Endothelial cell (in vitro differentiated cells): ENCODE measurements around the gene TAF1. TPM values are rescaled to one million over a fixed set of nuclear protein-coding genes. Genes with fewer than 3 reads are reported as not detected.
"Not testable (repeated sequence)": the region's sequence is repeated elsewhere in the genome, so short reads cannot be mapped to it uniquely, and the experiment has no call there.

Source experiments
- DNase-seq: peaks from one replicate; pipeline ENCODE4 v3.0.0; 2021; ENCODE audit warnings: low spot score
- H3K27ac Mint-ChIP-seq: one replicate; pipeline ENCODE4 v1.8.0; 2021; ENCODE audit warnings: mixed read lengths, inconsistent platforms; ENCODE audit not compliant: unreplicated experiment
- H3K27me3 Mint-ChIP-seq: one replicate; pipeline ENCODE4 v1.8.0; 2021; ENCODE audit warnings: mild to moderate bottlenecking, moderate library complexity, mixed read lengths, inconsistent platforms; ENCODE audit not compliant: unreplicated experiment
- H3K36me3 Mint-ChIP-seq: one replicate; pipeline ENCODE4 v1.8.0; 2021; ENCODE audit warnings: mild to moderate bottlenecking, low read depth, mixed read lengths, inconsistent platforms; ENCODE audit not compliant: unreplicated experiment
- H3K4me1 Mint-ChIP-seq: one replicate; pipeline ENCODE4 v1.8.0; 2021; ENCODE audit warnings: mild to moderate bottlenecking, mixed read lengths, inconsistent platforms; ENCODE audit not compliant: unreplicated experiment
- H3K4me3 Mint-ChIP-seq: one replicate; pipeline ENCODE4 v1.8.0; 2021; ENCODE audit warnings: mild to moderate bottlenecking, mixed read lengths, inconsistent platforms; ENCODE audit not compliant: unreplicated experiment
- H3K9me3 Mint-ChIP-seq: one replicate; pipeline ENCODE4 v1.8.0; 2021; ENCODE audit warnings: mixed read lengths, inconsistent platforms; ENCODE audit not compliant: unreplicated experiment
- total RNA-seq: library from RNA; stranded (reverse); fragmentation: NEBNext Ultra II Directional; extraction: Animal tissue kit (Norgen Biotek cat#: 25700); gene quantifications from one replicate; pipeline ENCODE4 v1.2.1, GENCODE V29; 2021; ENCODE audit not compliant: unreplicated experiment
- TF ChIP-seq, protein P1 (sequence below): fragments of 200-600 bp; sonication (generic); IDR thresholded peaks from one replicate; pipeline ENCODE4 v1.5.0; 2021; ENCODE audit warnings: antibody characterized with exemption; ENCODE audit not compliant: unreplicated experiment

The TAF1 gene
- total RNA-seq, 1 donor from 2014 or later = 50.6 TPM

DNA sequence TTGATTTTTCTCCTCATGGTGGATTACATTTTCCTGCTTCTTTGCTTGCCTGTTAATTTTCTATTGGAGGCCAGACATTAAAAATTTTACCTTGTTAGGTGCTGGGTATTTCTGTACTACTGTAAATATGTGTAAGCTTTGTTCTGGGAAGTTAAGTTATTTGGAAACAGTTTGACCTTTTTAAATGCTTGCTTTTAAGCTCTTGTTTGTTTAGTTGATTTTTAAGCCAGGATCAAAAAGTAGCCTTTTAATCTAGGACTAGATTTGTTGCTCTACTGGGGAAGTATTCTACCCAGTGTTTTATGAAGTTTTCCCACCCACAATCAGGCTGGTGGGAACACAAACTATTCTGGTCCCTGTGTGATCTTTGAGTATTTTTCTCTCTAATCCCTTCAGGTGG is 121.7 kb downstream of the TAF1 start:
- Mint-ChIP-seq H3K9me3 (no peaks in the 10 kb centered on the region), H3K4me1 (no peaks in the 10 kb centered on the region), H3K36me3 (peaks cover 4% of the 10 kb centered on the region), H3K4me3 (no peak overlapping the region), H3K27ac (no peak overlapping the region), H3K27me3 (peaks cover 1% of the 10 kb centered on the region)
- DNase-seq = no peak
- TF ChIP-seq, protein P1, sequence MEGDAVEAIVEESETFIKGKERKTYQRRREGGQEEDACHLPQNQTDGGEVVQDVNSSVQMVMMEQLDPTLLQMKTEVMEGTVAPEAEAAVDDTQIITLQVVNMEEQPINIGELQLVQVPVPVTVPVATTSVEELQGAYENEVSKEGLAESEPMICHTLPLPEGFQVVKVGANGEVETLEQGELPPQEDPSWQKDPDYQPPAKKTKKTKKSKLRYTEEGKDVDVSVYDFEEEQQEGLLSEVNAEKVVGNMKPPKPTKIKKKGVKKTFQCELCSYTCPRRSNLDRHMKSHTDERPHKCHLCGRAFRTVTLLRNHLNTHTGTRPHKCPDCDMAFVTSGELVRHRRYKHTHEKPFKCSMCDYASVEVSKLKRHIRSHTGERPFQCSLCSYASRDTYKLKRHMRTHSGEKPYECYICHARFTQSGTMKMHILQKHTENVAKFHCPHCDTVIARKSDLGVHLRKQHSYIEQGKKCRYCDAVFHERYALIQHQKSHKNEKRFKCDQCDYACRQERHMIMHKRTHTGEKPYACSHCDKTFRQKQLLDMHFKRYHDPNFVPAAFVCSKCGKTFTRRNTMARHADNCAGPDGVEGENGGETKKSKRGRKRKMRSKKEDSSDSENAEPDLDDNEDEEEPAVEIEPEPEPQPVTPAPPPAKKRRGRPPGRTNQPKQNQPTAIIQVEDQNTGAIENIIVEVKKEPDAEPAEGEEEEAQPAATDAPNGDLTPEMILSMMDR = no peak

DNA sequence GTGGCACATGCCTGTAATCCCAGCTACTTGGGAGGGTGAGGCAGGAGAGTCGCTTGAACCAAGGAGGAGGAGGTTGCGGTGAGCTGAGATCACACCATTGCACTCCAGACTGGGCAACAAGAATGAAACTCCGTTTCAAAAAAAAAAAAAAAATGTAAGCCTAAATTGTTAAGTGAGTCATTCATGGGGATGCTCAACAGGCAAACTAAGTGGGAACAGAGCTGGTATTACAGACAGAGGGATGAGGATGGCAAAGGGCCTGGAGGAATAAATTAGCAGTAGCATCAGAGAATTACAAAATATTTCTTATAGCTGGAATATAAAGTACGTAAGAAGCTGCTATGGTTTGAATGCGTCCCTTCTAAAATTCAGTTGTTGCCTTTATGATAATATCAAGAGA is 123.4 kb downstream of the TAF1 start:
- peaks cover 4% of the 10 kb centered on the region for H3K36me3 Mint-ChIP-seq
- H3K27me3 Mint-ChIP-seq = peaks cover 1% of the 10 kb centered on the region
- H3K4me3 Mint-ChIP-seq = no peak overlapping the region
- DNase-seq = no peak
- TF ChIP-seq, protein P1 = no peak
- no peak overlapping the region for H3K27ac Mint-ChIP-seq
- no peaks in the 10 kb centered on the region for H3K4me1 Mint-ChIP-seq
- H3K9me3 Mint-ChIP-seq = no peaks in the 10 kb centered on the region

DNA sequence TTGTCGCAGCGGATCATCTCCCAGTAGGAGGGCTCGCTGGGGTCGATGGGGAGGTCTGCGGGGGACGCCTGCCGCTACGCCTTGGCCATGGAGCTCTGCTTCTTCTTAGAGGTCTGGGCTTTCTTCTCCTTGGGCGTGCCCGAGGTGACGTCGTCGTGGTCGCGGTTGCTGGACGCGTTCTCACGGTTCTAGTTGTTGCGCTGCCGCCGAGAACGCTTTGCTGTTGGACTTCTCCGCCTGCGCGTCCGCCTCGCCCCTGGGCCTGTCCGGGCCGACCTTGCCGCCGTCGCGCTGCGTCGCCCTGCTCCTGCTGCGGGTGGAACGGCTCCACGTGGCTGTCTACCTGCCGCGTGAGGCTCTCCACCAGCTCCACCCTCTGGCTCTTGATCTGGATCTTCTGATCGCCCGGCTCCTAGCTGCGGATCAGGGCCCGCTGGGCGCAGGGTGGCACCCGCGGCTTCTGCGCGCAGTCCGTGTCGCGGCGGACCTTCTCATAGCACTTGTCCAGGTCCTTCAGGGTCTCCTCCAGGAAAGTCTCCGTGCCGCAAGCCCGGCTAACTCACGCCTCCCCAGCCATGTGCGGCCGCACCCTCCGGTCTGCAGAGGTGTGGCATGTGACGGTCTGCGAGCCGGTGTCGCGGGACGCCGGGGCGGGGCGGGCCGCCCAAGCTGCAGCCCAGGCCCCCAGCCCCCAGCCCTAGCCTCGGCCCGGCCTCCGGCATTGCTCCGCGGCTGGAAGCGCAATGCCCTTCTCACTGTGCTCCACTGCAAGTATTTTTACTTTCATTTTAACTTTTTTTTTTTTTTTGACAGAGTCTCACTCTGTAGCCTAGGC is 126.3 kb downstream of the TAF1 start:
- peaks cover 2% of the 10 kb centered on the region for H3K27me3 Mint-ChIP-seq
- DNase-seq = no peak
- no peak overlapping the region for H3K27ac Mint-ChIP-seq
- peaks cover 11% of the 10 kb centered on the region for H3K4me1 Mint-ChIP-seq
- TF ChIP-seq, protein P1 = no peak
- H3K9me3 Mint-ChIP-seq = no peaks in the 10 kb centered on the region
- H3K4me3 Mint-ChIP-seq = no peak overlapping the region
- H3K36me3 Mint-ChIP-seq = peaks cover 4% of the 10 kb centered on the region

DNA sequence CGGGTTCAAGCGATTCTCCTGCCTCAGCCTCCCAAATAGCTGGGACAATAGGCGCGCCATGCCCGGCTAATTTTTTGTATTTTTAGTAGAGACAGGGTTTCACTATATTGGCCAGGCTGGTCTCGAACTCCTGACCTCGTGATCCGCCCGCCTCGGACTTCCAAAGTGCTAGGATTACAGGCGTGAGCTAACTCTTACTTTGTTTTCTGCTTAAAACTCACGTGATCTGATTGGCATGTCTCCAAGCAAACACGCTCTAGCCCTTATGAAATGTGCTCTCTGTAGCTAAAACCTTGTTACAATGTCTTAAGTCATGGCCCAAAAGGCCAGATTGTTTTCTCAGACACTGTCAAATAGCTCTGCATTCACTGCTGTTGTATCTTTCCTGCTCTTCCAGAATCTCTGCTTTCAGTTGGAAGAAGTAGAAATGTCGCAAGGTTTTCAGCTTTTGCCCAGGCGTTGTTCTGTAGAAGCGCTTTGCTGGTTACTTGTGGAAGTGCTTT is 127.0 kb downstream of the TAF1 start:
- Mint-ChIP-seq H3K27me3 (peaks cover 2% of the 10 kb centered on the region), H3K9me3 (no peaks in the 10 kb centered on the region), H3K36me3 (peaks cover 4% of the 10 kb centered on the region), H3K4me1 (peaks cover 11% of the 10 kb centered on the region), H3K27ac (no peak overlapping the region), H3K4me3 (no peak overlapping the region)
- no peak for DNase-seq
- TF ChIP-seq, protein P1 = no peak

DNA sequence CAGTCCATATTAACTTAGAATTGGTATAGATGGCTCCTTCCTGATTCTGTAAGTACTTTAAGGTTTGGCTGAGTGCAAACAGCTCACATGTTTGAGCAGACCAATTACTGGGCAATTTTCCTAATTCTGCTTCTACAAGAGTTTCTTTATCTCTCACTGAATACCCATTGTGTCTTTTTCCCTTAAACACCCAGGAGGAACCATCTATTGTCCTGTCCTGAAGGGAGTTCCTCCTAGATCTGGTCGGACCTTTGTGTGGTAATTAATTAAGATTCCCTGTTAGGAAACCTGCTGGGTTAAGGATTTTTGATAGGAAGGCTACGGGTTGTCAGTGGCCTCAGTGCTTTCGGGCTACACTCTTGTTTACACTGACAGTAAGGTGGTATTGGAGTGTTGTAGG is 129.8 kb downstream of the TAF1 start:
- H3K9me3 Mint-ChIP-seq, H3K36me3 Mint-ChIP-seq, H3K27ac Mint-ChIP-seq, H3K27me3 Mint-ChIP-seq, H3K4me3 Mint-ChIP-seq, DNase-seq: not testable (repeated sequence)
- H3K4me1 Mint-ChIP-seq = peaks cover 11% of the 10 kb centered on the region
